Measurements from ENCODE around the gene ZNF578.
"Not testable (repeated sequence)": the region's sequence is repeated elsewhere in the genome, so short reads cannot be mapped to it uniquely, and the experiment has no call there.

Gene ZNF578

GRCh38 chr19:52541608-52542007, 88.3 kb downstream of the ZNF578 start:
- H3K27me3 ChIP-seq (ENCODE audit: insufficient read depth, low read length), result no peaks in the 10 kb centered on the region
- H3K79me2 ChIP-seq (ENCODE audit: insufficient read depth, low read length), result no peaks in the 10 kb centered on the region
- no peak overlapping the region for H3K4me2 ChIP-seq (ENCODE audit: low read length)
- H3K9me3 ChIP-seq (ENCODE audit: low read length), result no peaks in the 10 kb centered on the region
- H3K9me2 ChIP-seq (ENCODE audit: low read depth, low read length), result no peaks in the 10 kb centered on the region
- H2AFZ ChIP-seq (ENCODE audit: low read length), result no peak overlapping the region
- peaks cover 56% of the 10 kb centered on the region for H3K36me3 ChIP-seq (ENCODE audit: insufficient read depth, low read length)
- H3F3A ChIP-seq (ENCODE audit: insufficient read depth, low read length), result no peaks in the 10 kb centered on the region
- H3K9ac ChIP-seq (ENCODE audit: low read length), result no peak overlapping the region
- H3K4me1 ChIP-seq (ENCODE audit: insufficient read depth, low read length, severe bottlenecking), result no peaks in the 10 kb centered on the region
- no peak overlapping the region for H3K27ac ChIP-seq (ENCODE audit: low read depth, low read length, poor library complexity, severe bottlenecking)
- H3K4me3 ChIP-seq (ENCODE audit: low read depth, low read length, poor library complexity, severe bottlenecking), result no peak overlapping the region
- TF ChIP-seq CTCF (IDR thresholded peaks at IDR 0.05; ENCODE audit: low read length) (no peak), EZH2 (IDR thresholded peaks at IDR 0.05; ENCODE audit: borderline replicate concordance, low read length) (no peak)
- no peaks in the 10 kb centered on the region for H4K20me1 ChIP-seq (ENCODE audit: insufficient read depth, low read length)

DNA sequence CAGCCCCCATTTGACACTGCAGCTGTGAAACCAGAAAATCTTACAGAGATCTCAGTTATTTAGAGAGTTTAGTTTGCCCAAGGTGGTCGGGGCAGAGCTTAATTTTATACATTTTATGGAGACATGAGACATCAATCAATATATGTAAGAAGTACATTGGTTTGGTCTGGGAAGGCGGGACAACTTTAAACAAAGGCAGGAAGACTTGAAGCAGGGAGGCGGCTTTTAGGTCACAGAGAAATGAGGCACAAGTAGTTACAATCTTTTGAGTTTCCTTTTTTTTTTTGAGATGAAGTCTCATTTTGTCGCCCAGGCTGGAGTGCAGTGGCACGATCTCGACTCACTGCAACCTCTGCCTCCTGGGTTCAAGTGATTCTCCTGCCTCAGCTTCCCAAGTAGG, 89.2 kb downstream of the ZNF578 start:
- H3K27ac ChIP-seq (ENCODE audit: low read depth, low read length, poor library complexity, severe bottlenecking); H2AFZ ChIP-seq (ENCODE audit: low read length); H3K4me3 ChIP-seq (ENCODE audit: low read depth, low read length, poor library complexity, severe bottlenecking); H3K9ac ChIP-seq (ENCODE audit: low read length); H3F3A ChIP-seq (ENCODE audit: insufficient read depth, low read length); H3K27me3 ChIP-seq (ENCODE audit: insufficient read depth, low read length); H3K79me2 ChIP-seq (ENCODE audit: insufficient read depth, low read length); H3K4me1 ChIP-seq (ENCODE audit: insufficient read depth, low read length, severe bottlenecking); H3K4me2 ChIP-seq (ENCODE audit: low read length); H4K20me1 ChIP-seq (ENCODE audit: insufficient read depth, low read length); H3K9me2 ChIP-seq (ENCODE audit: low read depth, low read length); H3K9me3 ChIP-seq (ENCODE audit: low read length): not testable (repeated sequence)
- H3K36me3 ChIP-seq (ENCODE audit: insufficient read depth, low read length), result peaks cover 65% of the 10 kb centered on the region

DNA sequence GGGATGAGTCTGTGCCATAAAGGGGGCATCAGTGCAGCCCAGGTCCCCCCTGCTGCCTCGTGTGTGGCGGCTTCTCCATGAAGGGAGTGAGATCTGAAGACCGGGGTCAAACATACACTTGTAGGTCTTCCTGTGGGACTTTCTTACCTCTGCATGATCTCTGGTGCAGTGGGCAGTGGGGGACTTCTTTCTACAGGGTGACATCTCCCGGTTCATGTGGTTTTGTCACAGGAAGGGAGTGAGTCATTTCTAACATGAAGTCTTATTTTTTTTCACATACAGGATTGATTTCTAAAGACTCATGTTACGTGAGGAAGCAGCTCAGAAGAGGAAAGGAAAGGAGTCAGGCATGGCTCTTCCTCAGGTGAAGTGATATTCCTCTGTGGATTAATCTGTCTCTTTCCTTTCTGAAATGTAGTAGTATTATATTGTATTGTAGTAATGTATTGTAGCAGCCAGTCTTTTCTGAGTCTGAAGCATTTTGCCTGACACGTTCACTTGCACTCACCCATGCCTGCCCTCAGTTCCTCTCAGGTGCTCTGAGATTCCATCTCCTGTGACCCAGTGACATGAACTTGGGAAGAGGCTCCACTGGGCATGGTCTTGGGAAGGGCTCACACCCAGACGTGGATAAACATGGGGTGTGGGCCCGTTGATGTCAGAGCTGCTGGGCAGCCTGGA, 89.8 kb downstream of the ZNF578 start:
- no peak overlapping the region for H3K4me2 ChIP-seq (ENCODE audit: low read length)
- no peak overlapping the region for H3K27ac ChIP-seq (ENCODE audit: low read depth, low read length, poor library complexity, severe bottlenecking)
- H3F3A ChIP-seq (ENCODE audit: insufficient read depth, low read length), result no peaks in the 10 kb centered on the region
- H4K20me1 ChIP-seq (ENCODE audit: insufficient read depth, low read length), result no peaks in the 10 kb centered on the region
- H2AFZ ChIP-seq (ENCODE audit: low read length), result no peak overlapping the region
- H3K27me3 ChIP-seq (ENCODE audit: insufficient read depth, low read length), result no peaks in the 10 kb centered on the region
- no peaks in the 10 kb centered on the region for H3K9me3 ChIP-seq (ENCODE audit: low read length)
- no peaks in the 10 kb centered on the region for H3K4me1 ChIP-seq (ENCODE audit: insufficient read depth, low read length, severe bottlenecking)
- no peaks in the 10 kb centered on the region for H3K9me2 ChIP-seq (ENCODE audit: low read depth, low read length)
- H3K79me2 ChIP-seq (ENCODE audit: insufficient read depth, low read length), result no peaks in the 10 kb centered on the region
- H3K4me3 ChIP-seq (ENCODE audit: low read depth, low read length, poor library complexity, severe bottlenecking), result no peak overlapping the region
- no peak overlapping the region for H3K9ac ChIP-seq (ENCODE audit: low read length)
- peaks cover 71% of the 10 kb centered on the region for H3K36me3 ChIP-seq (ENCODE audit: insufficient read depth, low read length)
- TF ChIP-seq CTCF (IDR thresholded peaks at IDR 0.05; ENCODE audit: low read length), result no peak
- TF ChIP-seq EZH2 (IDR thresholded peaks at IDR 0.05; ENCODE audit: borderline replicate concordance, low read length), result no peak
